ENCODE results near the gene CALR3. TPM values are rescaled to one million over a fixed set of nuclear protein-coding genes. Genes with fewer than 3 reads are reported as not detected.

CALR3 gene
- total and polyA plus RNA-seq, 2 of the 13 experiments (the other 11 are each of a cell fraction or from before 2014, with no cell fraction given): not detected

DNA sequence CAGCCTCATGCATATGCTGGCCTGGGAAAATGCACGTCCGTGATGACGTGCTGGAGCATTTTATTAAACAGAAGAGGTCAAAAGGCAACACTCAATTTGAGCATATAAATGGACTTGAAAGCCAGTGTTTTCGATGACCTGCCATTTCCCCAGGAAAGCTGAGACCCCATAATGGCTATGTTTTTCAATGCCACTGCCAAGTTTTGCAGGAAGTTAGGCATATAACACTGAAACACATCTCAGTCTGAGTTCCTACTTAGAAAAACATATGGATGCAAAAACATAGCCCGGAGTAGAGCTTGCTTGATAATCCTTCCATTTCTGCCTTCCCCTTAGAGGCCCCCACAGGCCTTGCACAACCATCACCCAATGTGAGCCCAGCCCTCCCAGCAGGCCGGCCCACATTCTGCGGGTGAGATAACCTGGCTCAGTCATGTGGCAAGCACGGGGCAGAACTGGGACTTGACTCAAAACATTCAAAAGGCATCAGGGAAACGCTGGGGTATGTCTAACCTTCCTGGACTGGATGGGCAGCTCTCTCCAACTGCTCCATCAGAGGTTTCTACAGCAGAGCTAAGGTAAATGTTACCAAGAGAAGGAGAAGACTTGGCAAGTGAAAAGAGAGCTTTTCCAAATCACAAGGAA, 49.1 kb downstream of the CALR3 start (continued):
- TF ChIP-seq, protein P1, sequence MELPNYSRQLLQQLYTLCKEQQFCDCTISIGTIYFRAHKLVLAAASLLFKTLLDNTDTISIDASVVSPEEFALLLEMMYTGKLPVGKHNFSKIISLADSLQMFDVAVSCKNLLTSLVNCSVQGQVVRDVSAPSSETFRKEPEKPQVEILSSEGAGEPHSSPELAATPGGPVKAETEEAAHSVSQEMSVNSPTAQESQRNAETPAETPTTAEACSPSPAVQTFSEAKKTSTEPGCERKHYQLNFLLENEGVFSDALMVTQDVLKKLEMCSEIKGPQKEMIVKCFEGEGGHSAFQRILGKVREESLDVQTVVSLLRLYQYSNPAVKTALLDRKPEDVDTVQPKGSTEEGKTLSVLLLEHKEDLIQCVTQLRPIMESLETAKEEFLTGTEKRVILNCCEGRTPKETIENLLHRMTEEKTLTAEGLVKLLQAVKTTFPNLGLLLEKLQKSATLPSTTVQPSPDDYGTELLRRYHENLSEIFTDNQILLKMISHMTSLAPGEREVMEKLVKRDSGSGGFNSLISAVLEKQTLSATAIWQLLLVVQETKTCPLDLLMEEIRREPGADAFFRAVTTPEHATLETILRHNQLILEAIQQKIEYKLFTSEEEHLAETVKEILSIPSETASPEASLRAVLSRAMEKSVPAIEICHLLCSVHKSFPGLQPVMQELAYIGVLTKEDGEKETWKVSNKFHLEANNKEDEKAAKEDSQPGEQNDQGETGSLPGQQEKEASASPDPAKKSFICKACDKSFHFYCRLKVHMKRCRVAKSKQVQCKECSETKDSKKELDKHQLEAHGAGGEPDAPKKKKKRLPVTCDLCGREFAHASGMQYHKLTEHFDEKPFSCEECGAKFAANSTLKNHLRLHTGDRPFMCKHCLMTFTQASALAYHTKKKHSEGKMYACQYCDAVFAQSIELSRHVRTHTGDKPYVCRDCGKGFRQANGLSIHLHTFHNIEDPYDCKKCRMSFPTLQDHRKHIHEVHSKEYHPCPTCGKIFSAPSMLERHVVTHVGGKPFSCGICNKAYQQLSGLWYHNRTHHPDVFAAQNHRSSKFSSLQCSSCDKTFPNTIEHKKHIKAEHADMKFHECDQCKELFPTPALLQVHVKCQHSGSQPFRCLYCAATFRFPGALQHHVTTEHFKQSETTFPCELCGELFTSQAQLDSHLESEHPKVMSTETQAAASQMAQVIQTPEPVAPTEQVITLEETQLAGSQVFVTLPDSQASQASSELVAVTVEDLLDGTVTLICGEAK (IDR thresholded peaks at IDR 0.05): no peak
- TF ChIP-seq, protein P1 (CRISPR knock-in tag; IDR thresholded peaks at IDR 0.05): no peak
- TF ChIP-seq FOXM1 (CRISPR knock-in tag; IDR thresholded peaks at IDR 0.05) (no peak), GABPB1 (CRISPR knock-in tag; IDR thresholded peaks at IDR 0.05) (peak; percentile 40; the same call in 1 of the 2 replicates), ZFP36 (IDR thresholded peaks at IDR 0.05; ENCODE audit: borderline replicate concordance, low read depth, low read length, partially characterized antibody) (no peak), ZC3H13 (CRISPR knock-in tag; IDR thresholded peaks at IDR 0.05) (no peak), ZNF644 (CRISPR knock-in tag; IDR thresholded peaks at IDR 0.05; ENCODE audit: low read depth) (peak; percentile 76; the same call in 1 of the 2 replicates), ZNF317 (CRISPR knock-in tag; IDR thresholded peaks at IDR 0.05) (no peak), ZNF543 (CRISPR knock-in tag; IDR thresholded peaks at IDR 0.05) (no peak), ZFP36L1 (CRISPR knock-in tag; IDR thresholded peaks at IDR 0.05) (0 out of 2 replicates have a peak, but pooled peaks have one; percentile 15), SMAD3 (CRISPR knock-in tag; IDR thresholded peaks at IDR 0.05) (peak; percentile 86), ZNF776 (CRISPR knock-in tag; IDR thresholded peaks at IDR 0.05) (no peak), AHR (CRISPR knock-in tag; IDR thresholded peaks at IDR 0.05) (0 out of 2 replicates have a peak, but pooled peaks have one; percentile 50), SIN3A (IDR thresholded peaks at IDR 0.05; ENCODE audit: borderline replicate concordance, low read depth, low read length) (no peak), ZNF232 (CRISPR knock-in tag; IDR thresholded peaks at IDR 0.05; ENCODE audit: borderline replicate concordance) (no peak), FIP1L1 (IDR thresholded peaks at IDR 0.05; ENCODE audit: borderline replicate concordance, insufficient read depth, low read depth, low read length) (no peak)
- TF ChIP-seq, protein P2, sequence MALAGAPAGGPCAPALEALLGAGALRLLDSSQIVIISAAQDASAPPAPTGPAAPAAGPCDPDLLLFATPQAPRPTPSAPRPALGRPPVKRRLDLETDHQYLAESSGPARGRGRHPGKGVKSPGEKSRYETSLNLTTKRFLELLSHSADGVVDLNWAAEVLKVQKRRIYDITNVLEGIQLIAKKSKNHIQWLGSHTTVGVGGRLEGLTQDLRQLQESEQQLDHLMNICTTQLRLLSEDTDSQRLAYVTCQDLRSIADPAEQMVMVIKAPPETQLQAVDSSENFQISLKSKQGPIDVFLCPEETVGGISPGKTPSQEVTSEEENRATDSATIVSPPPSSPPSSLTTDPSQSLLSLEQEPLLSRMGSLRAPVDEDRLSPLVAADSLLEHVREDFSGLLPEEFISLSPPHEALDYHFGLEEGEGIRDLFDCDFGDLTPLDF (CRISPR knock-in tag; IDR thresholded peaks at IDR 0.05): no peak
- TF ChIP-seq, protein P3, sequence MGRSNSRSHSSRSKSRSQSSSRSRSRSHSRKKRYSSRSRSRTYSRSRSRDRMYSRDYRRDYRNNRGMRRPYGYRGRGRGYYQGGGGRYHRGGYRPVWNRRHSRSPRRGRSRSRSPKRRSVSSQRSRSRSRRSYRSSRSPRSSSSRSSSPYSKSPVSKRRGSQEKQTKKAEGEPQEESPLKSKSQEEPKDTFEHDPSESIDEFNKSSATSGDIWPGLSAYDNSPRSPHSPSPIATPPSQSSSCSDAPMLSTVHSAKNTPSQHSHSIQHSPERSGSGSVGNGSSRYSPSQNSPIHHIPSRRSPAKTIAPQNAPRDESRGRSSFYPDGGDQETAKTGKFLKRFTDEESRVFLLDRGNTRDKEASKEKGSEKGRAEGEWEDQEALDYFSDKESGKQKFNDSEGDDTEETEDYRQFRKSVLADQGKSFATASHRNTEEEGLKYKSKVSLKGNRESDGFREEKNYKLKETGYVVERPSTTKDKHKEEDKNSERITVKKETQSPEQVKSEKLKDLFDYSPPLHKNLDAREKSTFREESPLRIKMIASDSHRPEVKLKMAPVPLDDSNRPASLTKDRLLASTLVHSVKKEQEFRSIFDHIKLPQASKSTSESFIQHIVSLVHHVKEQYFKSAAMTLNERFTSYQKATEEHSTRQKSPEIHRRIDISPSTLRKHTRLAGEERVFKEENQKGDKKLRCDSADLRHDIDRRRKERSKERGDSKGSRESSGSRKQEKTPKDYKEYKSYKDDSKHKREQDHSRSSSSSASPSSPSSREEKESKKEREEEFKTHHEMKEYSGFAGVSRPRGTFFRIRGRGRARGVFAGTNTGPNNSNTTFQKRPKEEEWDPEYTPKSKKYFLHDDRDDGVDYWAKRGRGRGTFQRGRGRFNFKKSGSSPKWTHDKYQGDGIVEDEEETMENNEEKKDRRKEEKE (IDR thresholded peaks at IDR 0.05): no peak
